H7 (cell line): ENCODE data around the gene TTC39B. TPM values are rescaled to one million over a fixed set of nuclear protein-coding genes. Genes with fewer than 3 reads are reported as not detected.

Source experiments
- DNase-seq: peaks from one replicate; pipeline ENCODE4 v3.0.0; 2012
- H3K27me3 ChIP-seq: 2 replicates; pipeline ENCODE4 v1.6.0; 2011; ENCODE audit warnings: mild to moderate bottlenecking, low read length; ENCODE audit not compliant: control insufficient read depth, insufficient read depth
- H3K36me3 ChIP-seq: replicated peaks from 2 replicates; pipeline ENCODE4 v1.5.1; 2011; ENCODE audit warnings: low read length; ENCODE audit not compliant: control insufficient read depth, insufficient read depth
- H3K4me3 ChIP-seq: 2 replicates; pipeline ENCODE4 v1.5.1; 2011; ENCODE audit warnings: low read depth, mild to moderate bottlenecking, control low read depth, low read length, moderate library complexity; ENCODE audit not compliant: insufficient read depth
- total RNA-seq: library from RNA; depleted of rRNA; stranded (reverse); fragments of >200 nt; shearing (Covaris generic); gene quantifications from 2 replicates; pipeline ENCODE4 v1.2.3, GENCODE V29; 2014

TTC39B gene
- total RNA-seq, 1 experiment from 2014 or later: 9.0 TPM

GRCh38 chr9:15213249-15213648 lies 93.8 kb downstream of the TTC39B start:
- Histone ChIP-seq H3K27me3 (no peaks in the 10 kb centered on the region), H3K36me3 (no peaks in the 10 kb centered on the region), H3K4me3 (no peak overlapping the region)
- DNase-seq: no peak

DNA sequence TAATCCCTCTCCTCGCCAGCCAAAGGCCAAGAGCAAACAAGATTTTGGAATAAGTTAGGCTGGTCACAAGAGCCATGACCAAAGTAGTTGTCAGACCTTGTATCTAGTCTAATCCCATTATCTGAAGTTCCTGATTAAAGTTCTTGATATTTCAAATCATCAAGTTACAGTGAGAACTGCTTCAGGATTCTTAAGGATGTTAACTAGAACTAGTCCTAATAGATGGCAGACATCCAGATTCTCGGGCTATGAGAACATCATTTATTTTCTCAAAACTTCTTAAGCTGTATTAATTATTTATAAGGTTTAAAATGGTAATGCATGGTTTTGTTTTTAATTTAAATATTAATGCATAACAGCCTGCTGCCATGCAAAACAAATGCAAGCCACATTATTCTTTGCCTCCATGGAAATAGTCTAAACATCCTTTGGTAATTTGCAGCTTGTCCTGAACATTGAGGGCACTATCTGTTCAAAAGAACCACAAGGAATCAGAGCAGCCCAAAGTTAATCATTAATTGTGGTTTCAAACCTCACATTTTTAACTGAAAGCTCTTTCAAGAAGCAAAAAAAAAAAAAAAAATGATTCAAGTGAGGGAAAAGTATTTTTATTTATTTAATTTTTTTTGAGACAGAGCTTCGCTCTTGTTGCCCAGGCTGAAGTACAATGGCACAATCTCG lies 95.1 kb downstream of the TTC39B start:
- Histone ChIP-seq H3K4me3 (no peak overlapping the region), H3K27me3 (no peaks in the 10 kb centered on the region), H3K36me3 (no peaks in the 10 kb centered on the region; the same call in 1 of the 2 replicates)
- no peak for DNase-seq

- H3K36me3 ChIP-seq: no peaks in the 10 kb centered on the region; the same call in 1 of the 2 replicates
- no peaks in the 10 kb centered on the region for H3K27me3 ChIP-seq
- no peak overlapping the region for H3K4me3 ChIP-seq
- DNase-seq: peak; percentile 52
Measured at GRCh38 chr9:15211160-15211814, 95.7 kb downstream of the TTC39B start.

DNA sequence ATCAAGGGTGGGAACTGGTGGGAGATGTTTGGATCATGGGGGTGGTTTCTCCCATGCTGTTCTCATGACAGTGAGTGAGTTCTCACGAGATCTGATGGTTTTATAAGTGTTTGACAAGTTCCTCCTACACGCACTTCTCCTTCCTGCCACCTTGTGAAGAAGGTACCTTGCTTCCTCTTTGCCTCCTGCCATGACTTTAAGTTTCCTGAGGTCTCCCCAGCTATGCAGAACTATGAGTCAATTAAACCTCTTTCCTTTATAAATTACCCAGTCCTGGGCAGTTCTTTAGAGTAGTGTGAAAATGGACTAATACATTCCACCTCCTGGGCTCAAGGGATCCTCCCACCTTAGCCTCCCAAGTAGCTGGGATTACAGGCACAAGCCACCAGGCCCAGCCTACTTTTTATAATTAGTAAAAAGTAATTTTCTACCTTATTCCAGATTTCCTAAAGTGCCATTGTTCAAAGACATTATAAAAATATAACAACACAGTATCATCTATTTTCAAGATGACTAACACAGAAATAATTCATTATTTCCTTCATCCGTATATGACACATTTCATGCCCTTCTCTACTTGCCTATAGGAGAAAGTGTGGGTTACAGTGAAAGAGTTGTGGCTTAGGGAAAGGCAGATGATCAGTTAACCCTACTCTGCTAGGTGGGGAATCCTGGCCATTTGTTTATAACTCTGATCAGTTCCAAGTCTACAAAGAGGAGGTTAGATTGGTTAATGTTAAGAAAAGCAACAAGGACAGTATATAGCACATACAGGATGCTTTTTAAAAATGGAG lies 99.9 kb downstream of the TTC39B start:
- Histone ChIP-seq H3K27me3 (no peaks in the 10 kb centered on the region), H3K4me3 (no peak overlapping the region), H3K36me3 (no peaks in the 10 kb centered on the region; the same call in 1 of the 2 replicates)
- no peak for DNase-seq

DNA sequence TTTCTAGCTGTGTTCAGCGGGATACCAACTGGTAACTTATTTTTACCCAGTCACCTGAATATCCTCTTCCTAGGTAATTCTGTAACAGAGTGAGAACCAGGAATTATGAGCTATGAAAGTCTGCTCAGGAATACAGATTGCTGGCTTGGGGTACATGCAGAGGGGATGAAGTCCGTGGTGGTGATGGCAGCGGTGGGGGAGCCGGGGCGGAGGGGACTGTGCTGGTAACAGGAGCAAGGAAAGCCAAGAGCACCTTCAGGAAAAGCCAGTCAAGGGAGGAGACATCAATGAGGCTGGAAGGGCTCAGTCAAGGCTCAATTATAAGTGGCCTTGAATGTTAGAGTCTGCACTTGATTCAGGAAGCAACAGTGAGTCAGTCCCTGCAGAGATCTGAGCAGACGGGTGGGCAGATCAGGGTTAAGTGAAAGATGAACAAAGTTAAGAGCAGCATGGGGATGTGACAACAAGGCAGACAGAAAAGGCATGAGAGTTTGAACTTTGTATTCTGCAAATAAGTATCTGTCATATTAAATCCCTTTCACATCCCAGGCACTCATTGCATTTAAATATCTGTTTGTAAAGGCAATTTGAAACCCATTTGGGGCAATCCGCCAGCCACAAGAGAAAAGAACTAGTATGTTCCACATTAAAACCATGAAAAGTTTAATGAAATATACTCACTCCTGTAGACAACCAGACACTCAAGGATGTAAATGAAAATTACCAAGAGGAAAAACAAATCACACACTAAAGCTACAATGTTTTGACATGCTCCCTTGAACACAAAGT lies 101.2 kb downstream of the TTC39B start:
- no peak overlapping the region for H3K4me3 ChIP-seq
- no peak for DNase-seq
- H3K36me3 ChIP-seq: no peaks in the 10 kb centered on the region; the same call in 1 of the 2 replicates
- no peaks in the 10 kb centered on the region for H3K27me3 ChIP-seq

DNA sequence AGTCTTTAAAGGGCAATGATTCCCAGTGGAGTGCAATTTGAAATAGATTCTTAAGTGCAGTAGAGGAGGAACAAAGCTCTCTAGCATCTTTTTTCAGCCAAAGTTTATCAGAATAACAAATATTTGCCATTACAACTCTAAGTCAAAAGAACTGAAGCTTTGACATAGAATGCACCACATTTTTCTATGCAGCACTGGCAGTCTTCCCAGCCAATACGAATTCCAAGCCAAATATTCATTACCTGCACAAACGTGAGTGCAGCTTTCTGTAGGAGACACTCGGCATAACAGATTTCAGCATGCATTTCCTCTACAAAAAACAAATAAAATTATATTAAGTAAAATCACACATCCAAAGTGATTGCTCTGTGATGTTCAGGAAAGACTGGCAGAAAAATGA lies 103.4 kb downstream of the TTC39B start:
- DNase-seq: no peak
- no peaks in the 10 kb centered on the region for H3K27me3 ChIP-seq
- H3K36me3 ChIP-seq: no peaks in the 10 kb centered on the region; the same call in 1 of the 2 replicates
- no peak overlapping the region for H3K4me3 ChIP-seq

DNA sequence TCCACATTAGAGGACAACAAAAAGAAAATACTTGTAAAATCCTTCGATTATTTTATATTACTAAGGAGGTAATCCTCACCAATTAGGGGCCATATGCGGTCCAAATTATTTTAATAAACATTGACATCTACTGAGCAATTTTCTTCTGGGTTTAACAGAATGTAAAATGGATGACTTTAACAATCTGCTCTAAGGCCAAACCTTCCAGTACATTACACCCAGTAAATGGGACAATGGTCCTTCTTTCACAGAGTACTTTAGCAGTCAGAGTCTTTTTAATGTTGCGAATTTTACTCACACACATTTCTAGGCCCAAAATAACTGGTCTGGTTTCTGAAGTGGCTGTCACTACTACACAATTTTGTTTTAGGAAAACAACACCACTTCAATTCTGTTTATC lies 106.9 kb downstream of the TTC39B start:
- DNase-seq: no peak
- Histone ChIP-seq H3K4me3 (no peak overlapping the region), H3K36me3 (no peaks in the 10 kb centered on the region), H3K27me3 (no peaks in the 10 kb centered on the region)

- H3K27me3 ChIP-seq: no peaks in the 10 kb centered on the region
- no peak for DNase-seq
- no peaks in the 10 kb centered on the region for H3K36me3 ChIP-seq
- H3K4me3 ChIP-seq: no peak overlapping the region
Measured at GRCh38 chr9:15192856-15193255, 114.2 kb downstream of the TTC39B start.

DNA sequence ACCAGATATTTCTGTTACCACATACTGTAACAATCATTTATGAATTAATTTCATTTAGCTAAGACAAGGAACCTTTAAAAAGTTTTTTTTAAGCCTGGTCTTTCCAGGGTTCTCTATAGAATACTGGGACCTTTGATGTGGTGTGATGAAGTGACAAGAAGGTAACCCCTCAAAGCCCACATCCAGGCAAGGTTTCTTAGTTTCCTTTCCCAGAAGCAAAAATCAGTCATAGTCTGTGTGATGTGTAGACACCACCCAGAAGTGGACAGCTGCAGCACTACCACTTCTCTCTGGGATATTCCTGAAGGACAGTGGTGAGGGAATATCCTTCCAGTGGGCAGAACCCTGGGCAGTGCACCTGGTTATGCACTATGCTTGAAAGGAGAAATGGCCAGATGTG lies 115.6 kb downstream of the TTC39B start:
- Histone ChIP-seq H3K27me3 (no peaks in the 10 kb centered on the region), H3K4me3 (no peak overlapping the region), H3K36me3 (no peaks in the 10 kb centered on the region)
- no peak for DNase-seq

GRCh38 chr9:15189481-15189880 lies 117.5 kb downstream of the TTC39B start:
- Histone ChIP-seq H3K27me3 (no peaks in the 10 kb centered on the region), H3K4me3 (no peak overlapping the region), H3K36me3 (no peaks in the 10 kb centered on the region; the same call in 1 of the 2 replicates)
- no peak for DNase-seq

DNA sequence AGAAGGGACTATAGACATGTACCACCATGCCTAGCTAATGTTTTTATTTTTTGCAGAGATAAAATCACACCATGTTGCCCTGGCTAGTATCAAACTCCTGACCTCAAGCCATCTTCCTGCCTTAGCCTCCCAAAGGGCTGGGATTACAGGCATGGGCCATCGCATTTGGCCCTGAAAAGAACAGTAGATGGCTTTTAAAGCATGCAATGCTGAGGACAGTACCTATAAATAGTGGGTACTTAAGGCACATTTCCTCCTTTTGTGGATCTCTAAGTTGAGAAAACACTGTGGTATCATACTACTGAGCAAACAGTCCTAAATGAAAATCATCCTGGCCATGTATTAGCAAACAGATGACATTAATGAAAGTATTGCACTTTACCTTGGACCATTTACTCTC lies 119.4 kb downstream of the TTC39B start:
- Histone ChIP-seq H3K27me3 (no peaks in the 10 kb centered on the region), H3K36me3 (no peaks in the 10 kb centered on the region; the same call in 1 of the 2 replicates), H3K4me3 (no peak overlapping the region)
- DNase-seq: no peak

DNA sequence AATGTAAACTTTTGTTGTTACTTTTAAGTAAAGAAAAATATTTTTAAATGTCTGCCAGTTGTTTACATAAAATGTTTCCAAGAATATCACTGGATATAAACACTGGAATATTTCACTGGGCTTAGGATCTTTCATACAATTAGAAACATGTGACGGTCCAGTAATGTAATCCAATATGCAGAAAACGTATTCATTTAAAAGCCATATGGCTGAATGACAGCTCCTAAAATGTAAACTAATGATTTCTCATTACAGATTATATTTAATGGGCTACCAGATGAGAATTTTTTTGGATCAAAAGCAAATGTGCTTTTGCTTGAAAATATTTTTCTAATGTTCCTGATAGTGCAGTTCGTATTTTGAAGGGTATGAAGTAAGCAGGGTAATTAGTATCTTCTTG lies 124.3 kb downstream of the TTC39B start:
- no peaks in the 10 kb centered on the region; the same call in 1 of the 2 replicates for H3K36me3 ChIP-seq
- no peak for DNase-seq

DNA sequence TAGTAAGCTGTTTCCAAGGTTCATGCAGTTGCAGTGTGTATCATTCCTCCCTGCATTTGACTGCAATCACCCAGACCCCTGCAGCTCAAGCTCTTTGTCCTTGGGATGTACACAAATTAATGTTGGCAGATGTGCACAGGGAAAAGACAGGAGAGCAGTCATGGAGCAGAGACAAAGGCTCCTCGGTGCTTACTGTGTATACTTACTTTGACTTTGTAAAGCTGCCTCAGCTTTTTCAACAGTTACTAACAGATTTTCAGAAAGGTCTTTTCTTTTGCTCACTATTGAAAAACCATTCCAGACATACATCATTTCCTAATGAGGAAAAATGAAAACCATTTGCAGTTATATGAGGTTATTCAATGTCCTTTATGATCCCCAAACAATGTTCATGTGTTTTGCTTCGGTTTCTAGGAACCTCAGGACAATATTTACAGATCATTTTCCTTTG lies 124.9 kb downstream of the TTC39B start:
- Histone ChIP-seq H3K36me3 (no peaks in the 10 kb centered on the region; the same call in 1 of the 2 replicates), H3K27me3 (no peaks in the 10 kb centered on the region), H3K4me3 (no peak overlapping the region)
- no peak for DNase-seq

More for the DNA sequence above, 124.3 kb downstream of the TTC39B start:
- no peak overlapping the region for H3K4me3 ChIP-seq
- H3K27me3 ChIP-seq: no peaks in the 10 kb centered on the region

GRCh38 chr9:15180124-15180523 lies 126.9 kb downstream of the TTC39B start:
- Histone ChIP-seq H3K4me3 (no peak overlapping the region), H3K36me3 (no peaks in the 10 kb centered on the region; the same call in 1 of the 2 replicates), H3K27me3 (no peaks in the 10 kb centered on the region)
- DNase-seq: no peak
